ENCODE measurements around the gene RGCC.

DNA sequence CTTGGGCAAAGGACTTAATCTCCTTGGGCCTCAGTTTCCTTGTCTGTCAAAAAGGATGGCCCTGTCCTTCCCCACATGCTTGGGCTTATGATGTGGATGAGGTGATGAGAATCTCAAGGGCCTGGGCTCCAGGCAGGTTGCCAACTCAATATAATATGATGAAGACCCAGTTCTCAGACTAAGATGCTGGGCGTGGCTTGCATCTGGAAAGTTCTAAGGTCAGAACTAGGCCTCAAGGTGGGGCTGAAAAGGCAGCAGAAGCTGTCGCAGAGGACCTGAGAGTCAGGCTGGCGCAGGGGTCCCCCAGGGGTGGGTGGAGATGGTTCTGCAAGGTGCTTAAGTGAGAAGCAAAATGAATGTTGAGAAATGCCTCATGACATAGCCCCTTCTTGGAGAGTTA, 58.8 kb downstream of the RGCC start:
- TF ChIP-seq, protein P1, sequence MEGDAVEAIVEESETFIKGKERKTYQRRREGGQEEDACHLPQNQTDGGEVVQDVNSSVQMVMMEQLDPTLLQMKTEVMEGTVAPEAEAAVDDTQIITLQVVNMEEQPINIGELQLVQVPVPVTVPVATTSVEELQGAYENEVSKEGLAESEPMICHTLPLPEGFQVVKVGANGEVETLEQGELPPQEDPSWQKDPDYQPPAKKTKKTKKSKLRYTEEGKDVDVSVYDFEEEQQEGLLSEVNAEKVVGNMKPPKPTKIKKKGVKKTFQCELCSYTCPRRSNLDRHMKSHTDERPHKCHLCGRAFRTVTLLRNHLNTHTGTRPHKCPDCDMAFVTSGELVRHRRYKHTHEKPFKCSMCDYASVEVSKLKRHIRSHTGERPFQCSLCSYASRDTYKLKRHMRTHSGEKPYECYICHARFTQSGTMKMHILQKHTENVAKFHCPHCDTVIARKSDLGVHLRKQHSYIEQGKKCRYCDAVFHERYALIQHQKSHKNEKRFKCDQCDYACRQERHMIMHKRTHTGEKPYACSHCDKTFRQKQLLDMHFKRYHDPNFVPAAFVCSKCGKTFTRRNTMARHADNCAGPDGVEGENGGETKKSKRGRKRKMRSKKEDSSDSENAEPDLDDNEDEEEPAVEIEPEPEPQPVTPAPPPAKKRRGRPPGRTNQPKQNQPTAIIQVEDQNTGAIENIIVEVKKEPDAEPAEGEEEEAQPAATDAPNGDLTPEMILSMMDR (IDR thresholded peaks at IDR 0.05 in 8 of 11, conservative IDR thresholded peaks at IDR 0.05 in 3 of 11) = no peak
- TF ChIP-seq POLR2A (IDR thresholded peaks at IDR 0.05) (no peak), POLR2AphosphoS5 (IDR thresholded peaks at IDR 0.05) (no peak)

Measured in spleen (tissue), 7 donors.